Astrocyte of the hippocampus (primary cell): ENCODE results near the gene GLYAT.
"Not testable (repeated sequence)": the region's sequence is repeated elsewhere in the genome, so short reads cannot be mapped to it uniquely, and the experiment has no call there.

Source experiments
- DNase-seq: peaks from one replicate; pipeline ENCODE4 v3.0.0; 2011; ENCODE audit warnings: low read depth, low spot score

GLYAT gene

GRCh38 chr11:58685973-58686722, 45.6 kb downstream of the GLYAT start:
- DNase-seq: no peak

GRCh38 chr11:58682660-58683059, 49.1 kb downstream of the GLYAT start:
- not testable (repeated sequence) for DNase-seq

- DNase-seq: not testable (repeated sequence)
Observed at GRCh38 chr11:58677536-58677935, 54.2 kb downstream of the GLYAT start.

- no peak for DNase-seq
Observed at GRCh38 chr11:58676563-58677135, 55.1 kb downstream of the GLYAT start.

GRCh38 chr11:58675334-58676155, 56.2 kb downstream of the GLYAT start:
- peak; percentile 84 for DNase-seq

GRCh38 chr11:58674609-58675008, 57.1 kb downstream of the GLYAT start:
- DNase-seq: no peak

- no peak for DNase-seq
Observed at GRCh38 chr11:58671983-58672633, 59.6 kb downstream of the GLYAT start.

GRCh38 chr11:58659910-58660570, 71.7 kb downstream of the GLYAT start:
- no peak for DNase-seq

GRCh38 chr11:58659404-58659803, 72.3 kb downstream of the GLYAT start:
- no peak for DNase-seq
